Limb (tissue), 2 donors: ENCODE results near the gene FOXI1.
"Not testable (repeated sequence)": the region's sequence is repeated elsewhere in the genome, so short reads cannot be mapped to it uniquely, and the experiment has no call there.

Experiments
- DNase-seq, 2 donors: peaks; one replicate each; pipeline ENCODE4 v3.0.0-alpha.2; 2016; ENCODE audit errors: extremely low spot score in 2 of 2

The FOXI1 gene

DNA sequence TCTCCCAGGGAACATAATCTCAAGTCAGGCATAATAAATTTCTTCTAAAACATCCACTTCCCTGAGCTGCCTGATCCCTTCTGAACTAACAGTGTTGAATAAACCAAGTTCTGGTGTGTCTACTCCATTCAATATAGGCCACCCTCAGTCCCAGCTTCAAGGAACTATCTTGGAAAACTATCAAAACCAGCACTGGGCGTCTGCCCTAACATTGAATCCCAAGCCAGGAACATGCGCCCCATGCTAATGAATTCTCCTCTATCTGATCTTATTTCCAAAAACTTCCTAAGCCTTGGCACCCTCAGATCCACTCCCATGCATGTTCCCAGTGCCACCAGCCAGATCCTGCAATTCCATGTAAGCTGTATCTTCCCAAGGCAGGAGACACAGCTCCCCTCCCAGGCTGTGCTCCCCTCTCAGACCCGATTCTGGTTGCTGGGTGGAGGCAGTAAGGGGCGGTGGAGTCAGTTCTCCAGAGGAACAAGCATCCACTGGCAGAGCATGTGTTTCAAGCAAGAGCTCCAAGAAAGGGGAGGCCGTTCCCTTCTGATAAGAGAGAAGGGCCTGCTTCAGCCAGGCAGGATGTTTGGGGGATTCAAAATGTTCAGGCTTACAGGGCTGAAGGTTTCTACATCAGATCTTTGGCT, 13.1 kb upstream of the FOXI1 start:
- no peak for DNase-seq

DNA sequence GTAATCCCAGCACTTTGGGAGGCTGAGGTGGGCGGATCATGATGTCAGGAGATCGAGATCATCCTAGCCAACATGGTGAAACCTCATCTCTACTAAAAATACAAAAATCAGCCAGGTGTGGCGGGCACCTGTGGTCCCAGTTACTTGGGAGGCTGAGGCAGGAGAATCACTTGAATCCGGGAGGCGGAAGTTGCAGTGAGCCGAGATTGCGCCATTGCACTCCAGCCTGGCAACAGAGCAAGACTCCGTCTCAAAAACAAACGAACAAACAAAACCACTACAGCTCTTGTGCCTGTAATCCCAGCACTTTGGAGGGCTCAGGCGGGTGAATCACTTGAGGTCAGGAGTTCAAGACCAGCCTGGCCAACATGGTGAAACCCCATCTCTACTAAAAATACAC, 11.4 kb upstream of the FOXI1 start:
- DNase-seq: not testable (repeated sequence)

DNA sequence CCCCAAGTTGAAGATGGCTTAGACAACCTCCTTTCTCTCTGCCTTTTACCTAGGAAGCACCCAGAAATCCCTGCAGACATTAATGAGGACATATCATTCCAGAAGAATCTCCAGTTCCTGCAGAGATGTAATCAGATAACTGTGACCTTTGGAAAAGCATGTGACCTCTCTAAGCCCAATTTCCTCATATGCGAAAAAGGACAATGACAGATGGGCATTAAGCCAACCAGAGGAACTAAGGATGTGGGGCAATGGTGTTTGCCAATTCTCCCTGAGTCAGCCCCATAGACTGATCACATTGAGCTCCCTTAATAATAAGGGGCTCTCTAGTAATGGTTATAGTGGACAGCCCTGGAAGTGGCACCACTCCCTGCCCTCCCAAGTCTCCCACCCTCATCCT, 10.1 kb upstream of the FOXI1 start:
- no peak for DNase-seq

DNA sequence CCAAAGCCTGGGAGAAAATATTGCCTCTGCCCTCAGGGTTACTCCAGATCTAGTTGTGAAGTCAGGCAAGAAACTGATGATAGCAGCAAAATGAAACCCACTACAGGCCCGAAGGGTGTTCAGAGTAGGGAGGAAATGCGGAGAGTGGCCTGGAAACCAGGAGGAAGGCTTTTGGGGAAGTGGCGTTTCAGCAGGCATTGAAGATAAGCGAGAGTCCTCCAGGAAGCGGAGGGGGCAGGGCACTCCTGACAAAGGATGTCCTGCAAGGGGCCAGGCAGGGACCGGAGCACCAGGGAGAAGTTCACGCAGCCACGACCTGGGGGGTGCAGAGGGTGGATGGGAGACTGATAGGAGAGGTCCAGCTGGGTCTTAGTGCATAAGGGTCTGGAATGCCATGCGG, 7.8 kb upstream of the FOXI1 start:
- no peak for DNase-seq

DNA sequence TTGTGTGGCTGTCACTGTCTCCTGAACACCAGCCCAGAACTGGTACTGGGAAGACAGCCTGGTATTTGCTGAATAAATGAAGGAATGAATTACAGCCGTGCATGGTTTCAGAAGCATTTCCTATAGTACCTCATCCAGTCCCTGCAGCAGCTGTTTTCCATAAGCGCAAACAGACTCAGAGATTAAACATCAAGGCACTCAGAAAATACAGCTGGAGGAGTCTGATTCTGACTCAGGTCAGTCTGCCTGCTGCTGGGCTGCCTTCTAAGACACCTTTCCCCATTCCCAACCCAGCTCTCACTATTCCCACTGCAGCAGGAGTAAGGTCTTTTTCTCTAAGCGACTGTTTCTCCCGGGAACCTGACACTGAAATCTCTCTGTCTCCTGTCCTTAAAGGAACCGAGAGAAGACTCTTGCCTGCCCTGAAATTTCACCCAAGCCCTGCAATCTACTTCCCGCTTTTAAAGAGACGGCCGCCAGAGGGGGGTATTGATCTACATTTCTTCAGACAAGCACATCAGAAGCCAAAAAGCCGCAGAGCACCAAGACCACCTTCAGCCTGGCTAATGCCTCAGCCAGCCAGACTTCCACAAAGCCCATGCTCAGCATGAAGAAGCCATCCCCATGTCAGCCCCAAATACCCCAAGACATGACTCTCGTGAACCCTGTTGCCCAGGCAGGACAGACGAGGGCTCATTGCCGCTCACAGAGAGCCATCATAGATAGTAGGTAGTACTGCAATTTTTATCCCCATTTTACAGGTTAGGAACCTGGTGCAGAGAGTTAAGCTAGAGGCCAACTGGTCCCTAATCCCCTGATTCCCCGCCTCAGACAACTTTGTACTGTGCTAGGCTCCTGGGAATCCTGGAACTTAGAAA, 5.4 kb upstream of the FOXI1 start:
- peak; percentile 84 to 91 for DNase-seq

DNA sequence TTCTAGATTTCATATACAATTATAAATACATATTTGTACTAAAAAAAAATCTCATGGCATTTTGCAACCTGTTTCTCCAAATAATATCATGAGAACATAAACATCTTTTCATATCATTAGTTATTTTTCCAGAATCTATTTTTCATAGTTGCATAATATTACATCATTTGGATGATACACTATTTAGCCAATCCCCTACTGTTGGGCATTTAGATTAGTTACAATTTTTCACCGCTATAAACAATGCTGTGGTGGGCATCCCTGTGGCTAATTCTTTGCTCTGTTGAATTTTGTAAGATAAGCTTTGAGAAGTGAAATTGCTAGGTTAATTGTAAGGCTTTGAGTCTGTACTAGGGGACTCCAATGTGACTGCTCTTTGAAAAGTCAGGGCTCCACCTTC, 2.2 kb upstream of the FOXI1 start:
- DNase-seq: no peak

DNA sequence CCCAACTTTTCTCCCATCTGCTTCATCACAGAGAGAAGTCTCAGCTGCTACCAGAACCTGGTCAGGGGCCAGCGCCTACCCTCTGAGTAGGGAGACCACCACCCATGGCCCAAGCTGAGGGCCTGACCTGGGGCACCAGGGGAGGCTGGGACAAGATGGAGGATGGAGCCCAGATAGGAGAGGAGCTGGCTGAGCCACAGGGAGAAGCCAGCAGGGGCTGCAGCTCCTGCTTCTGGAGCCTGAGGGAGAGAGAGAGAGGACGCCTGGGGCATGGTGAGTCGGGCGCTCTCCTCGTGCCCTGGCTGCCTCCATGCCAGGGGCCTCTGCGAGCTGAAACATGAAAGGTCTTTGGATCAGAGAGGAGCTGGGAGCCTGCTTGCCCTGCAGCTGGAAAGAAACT, 1.4 kb upstream of the FOXI1 start:
- DNase-seq: peak in 1 of 2 donors; percentile 10

DNA sequence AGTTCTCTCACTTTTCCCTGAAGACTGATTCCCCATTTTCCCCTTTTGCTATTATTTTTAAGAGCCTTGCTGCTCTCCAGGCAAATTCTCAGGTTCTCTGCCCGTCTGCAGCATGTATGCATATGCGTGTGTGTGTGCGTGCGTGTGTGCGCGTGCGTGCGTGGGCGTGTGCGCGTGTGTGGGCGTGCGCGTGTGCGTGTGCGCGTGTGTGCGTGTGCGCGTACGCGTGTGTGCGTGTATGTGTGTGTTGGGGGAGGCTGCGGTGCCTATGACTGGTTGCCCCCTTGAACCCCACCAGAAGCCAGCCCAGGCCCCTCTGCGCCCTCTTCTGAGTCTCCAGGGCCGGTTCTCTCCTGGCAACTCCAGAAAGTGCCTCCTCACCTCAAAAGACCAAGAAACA, 987 bp upstream of the FOXI1 start:
- peak in 1 of 2 donors; percentile 21 for DNase-seq

DNA sequence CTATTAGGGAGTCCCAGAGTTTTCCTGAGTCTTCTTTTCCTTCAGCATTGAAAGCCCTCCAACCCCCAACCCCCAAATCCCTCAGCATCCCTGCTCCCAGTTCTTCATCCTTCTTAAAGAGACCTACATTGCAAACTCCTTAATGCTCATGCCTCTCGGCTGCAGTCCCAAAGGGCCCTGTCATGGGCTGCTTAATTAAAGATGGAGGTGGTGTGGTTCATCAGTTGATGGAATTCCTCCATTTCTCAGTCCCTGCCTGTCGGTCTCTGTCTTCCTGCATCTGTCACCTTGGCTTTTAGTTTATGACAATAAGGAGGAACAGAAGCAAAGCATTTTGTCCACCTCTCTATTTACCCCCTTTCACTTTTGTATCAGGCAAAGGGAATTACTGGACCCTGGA, 2.0 kb downstream of the FOXI1 start:
- no peak for DNase-seq

DNA sequence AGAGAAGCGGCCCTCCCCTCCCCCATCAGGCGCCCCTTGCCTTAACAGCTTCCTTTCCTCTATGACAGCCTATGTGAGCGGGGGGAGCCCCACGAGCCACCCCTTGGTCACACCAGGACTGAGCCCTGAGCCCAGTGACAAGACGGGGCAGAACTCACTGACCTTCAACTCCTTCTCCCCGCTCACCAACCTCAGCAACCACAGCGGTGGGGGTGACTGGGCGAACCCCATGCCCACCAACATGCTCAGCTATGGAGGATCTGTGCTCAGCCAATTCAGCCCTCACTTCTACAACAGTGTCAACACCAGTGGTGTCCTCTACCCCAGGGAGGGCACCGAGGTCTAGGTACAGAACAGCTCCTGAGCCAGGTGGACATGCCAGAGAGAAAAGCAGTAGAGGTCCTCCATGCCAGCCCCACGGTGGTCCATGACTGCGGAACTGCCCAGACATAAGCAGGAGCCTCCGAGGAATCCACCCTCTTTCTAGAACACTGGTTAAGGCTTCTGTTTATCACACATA, 2.6 kb downstream of the FOXI1 start:
- DNase-seq: peak in 1 of 2 donors; percentile 16

DNA sequence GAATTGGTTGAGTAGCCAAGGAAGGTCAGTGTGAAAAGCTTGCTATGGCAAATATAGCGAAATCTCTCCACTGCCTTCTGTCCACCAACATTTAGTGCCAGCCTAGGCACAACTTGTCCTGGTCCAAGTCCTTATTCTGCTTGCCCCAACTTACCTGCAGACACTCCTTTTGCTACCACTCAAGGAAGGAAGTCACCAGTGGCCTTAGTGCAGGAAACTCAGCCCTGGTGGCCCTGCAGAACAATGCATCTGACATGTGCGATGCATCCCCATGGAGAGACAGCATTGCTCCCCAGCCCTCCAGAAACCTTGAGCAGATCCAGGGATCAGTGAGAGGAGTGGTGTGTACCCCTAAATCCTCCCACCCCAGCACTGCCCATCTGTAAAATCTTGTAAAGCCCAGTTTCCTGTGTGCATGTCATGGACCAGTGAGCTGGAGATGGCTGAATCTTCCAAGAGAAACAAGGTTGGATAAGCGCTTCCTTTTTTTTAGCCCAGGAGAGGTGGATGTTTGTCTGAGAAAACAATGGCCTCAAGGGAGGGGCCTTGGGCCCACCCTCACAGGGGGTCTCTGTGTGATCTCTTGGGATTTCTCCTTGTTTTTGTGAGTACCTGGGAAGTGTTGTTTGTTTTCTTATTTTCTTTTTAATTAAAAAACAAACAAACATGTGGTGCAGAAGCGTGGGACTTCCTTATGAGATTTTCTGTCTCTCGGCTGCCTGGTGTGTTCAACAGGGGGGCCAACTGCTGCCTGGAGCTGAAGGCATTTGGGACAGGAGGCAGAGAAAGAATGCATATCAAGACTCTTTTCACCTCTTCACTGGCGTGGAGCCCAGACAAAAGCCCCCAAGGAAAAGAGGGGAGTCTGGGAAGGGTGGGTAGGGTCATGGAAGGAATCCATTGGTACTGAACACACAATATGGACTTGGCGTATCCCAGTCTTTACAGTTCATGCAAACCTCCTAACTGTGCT, 3.6 kb downstream of the FOXI1 start:
- peak in 1 of 2 donors; percentile 29 for DNase-seq

DNA sequence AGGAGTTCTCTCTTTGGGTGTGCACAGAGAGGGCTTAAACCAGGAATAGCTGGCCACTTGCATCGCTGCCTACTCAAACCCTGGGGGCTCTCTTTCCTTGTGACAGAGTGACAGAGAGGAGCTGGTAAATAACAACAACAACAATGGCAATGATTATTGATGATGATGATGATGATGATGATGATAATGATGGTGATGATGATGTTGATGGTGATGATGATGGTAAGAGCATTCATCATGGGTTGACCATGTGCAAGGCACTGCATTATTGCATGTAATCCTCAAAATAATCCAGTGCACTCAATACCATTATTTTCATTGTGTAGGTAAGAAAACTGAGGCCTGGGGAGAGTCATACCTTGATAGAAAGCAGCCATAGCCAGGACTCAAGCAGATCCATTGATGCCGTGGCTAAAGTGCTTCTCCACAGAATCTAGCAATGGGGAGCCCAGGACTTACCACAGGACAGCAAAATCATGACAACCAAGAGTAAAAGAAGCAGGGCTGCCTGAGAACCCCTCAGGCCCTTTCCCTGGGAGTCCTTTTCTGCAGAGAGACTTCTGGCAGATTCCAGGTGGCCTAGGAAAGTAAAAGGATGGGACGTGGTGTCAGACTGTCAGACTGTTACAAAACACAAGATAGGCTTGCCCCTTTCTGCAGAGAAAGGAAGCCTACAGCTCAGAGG, 4.8 kb downstream of the FOXI1 start:
- peak in 1 of 2 donors; percentile 4 for DNase-seq

DNA sequence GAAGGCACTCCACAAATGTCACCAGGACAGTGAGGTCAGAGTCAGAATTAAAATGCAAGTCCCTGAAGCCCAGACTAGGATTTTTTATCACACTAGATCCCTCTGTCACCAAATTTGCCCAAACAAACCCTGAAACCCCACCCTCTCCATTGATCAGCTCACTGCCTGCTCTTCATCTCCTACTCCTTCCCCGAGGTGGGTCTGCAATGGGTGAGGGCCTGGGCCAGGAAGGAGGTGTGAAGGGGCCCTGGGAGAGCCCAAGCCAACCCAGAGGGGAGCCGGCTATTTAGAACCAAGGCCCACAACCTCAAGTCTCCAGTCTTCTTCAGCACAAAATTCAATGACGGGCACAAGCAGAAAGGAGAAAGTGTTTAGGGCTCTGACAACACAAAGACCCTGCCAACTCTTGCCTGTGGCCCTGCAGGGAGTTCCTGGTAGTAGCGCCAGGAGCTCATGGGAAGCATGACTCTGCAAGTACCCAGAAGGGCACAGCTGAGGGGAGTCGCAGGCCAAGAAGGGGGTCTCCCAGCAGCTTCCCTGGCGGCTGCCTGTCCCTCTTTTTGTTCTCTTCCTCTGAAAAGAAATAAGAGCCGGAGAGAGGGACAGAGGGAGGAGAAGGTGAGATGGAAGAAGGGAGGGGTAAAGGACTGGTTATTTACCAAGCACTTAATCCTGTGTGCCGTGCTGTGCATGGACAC, 5.5 kb downstream of the FOXI1 start:
- peak in 1 of 2 donors; percentile 19 for DNase-seq

DNA sequence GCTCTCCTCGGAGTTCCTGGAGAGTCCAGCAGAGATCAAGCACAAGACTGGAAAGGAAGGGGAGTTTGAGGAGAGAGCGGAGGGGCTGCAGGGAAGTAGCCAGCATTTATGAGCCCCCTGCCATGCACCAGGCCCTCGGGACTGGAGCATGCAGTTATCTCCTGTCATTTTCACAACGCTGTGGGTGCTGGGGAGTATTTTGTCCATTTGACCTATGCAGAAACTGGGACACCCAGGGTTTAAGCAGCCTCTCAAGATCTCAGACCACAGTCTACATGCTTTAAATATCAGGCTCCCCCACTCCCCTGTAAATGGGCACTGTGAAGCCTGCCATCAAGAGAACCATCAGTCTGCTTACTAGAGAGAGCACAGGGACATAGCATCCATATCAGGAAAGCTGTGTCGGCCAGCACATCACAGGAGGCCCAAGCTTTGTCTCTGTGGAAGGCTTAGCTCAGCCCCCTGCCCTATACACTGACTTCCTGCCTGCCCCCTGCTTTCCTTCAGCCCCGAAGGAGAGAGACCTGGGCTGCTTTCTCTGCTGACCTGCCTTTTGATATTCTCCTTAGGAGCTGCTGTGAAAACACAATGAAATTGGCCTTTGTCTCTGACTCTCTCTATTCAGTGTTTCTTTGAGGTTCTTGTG, 7.3 kb downstream of the FOXI1 start:
- DNase-seq: peak in 1 of 2 donors; percentile 11

DNA sequence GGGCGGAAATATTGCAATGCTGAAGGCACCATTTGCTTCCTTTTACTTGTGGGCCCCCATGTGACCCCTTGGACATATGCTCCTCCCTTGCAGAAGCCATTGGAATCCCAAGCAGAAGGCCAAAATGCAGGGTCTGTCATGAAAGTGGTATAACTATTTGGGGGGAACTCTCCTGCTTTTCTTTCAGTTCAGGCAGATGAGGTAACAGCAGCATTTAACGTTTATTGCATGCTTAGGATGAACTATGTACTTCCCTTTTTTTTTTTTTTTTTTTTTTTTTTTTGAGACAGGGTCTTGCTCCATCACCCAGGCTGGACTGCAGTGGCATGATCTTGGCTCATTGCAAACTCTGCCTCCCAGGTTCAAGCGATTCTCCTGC, 7.8 kb downstream of the FOXI1 start:
- DNase-seq: no peak

DNA sequence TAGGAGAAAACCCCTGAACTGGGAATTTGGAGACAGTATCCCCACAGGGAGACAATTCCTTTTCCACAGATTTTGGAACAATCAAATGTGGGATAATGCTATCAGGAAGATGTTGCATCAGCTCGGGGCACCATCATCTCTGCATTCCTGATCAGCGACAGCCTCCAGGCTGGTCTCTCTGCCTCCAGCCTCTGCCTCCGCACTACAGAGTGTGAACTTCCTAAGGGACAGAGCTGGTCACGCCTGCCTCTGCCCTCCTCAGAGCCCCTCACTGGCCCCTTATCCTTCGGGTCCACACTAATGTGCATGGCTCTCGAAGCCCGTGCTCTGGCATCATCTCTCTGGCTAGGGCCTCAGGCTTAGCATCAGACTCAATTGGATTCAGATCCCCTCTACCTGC, 8.6 kb downstream of the FOXI1 start:
- DNase-seq: peak in 1 of 2 donors; percentile 8

DNA sequence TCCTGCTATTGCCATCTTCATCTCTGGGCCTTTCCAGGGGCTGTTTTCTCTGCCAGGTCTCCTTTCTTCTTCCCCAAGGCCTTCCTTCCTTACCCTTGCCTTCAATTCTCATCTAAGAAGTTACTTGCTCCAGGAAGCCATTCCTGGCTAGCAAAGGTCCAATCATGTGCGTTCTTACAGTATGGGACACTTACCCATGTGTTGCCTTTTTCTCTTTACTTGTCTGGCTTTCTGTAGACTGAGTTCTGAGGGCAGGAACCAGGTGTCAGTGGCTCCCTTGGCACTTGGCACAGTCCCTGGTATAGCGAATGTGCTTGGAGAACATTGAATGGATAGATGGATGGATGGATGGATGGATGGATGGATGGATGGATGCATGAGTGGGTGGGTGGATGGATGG, 10.2 kb downstream of the FOXI1 start:
- DNase-seq: peak in 1 of 2 donors; percentile 1

DNA sequence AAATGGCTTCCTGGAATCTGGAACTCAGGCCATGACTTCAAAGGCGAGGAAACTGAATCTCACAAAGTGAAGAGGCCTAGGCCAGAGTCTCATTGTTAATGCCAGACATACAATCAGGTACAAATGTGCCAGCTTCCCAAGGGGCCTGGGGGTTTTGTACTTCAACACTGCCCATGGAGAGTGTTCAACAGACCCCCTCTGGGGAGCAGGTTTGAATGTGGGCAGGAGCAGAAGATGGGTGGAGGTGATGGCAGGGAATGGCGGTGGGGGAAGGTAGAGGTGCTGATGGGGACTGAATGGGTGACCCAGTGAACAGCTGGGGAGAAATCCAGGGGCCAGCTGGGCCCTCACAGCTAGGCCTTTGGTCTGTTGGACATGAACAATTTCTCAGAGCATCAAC, 12.0 kb downstream of the FOXI1 start:
- DNase-seq: peak in 1 of 2 donors; percentile 17

DNA sequence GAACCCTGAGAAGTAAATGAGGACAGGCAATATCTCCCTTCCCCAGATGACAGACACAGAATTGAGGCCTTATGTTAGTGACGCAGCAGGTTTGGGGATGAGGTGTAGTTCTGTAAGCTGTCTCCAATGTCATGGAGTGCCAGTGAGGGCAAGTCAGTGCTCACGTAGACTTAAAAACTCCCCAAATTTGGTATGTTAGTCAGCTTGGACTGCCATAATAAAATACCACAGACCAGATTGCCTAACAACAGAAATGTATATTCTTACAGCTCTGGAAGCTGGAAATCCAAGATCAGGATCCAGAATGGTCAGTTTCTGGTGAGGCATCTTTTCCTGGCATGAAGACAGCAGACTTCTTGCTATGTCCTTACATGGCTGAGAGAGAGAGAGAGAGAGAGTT, 14.9 kb downstream of the FOXI1 start:
- DNase-seq: no peak

DNA sequence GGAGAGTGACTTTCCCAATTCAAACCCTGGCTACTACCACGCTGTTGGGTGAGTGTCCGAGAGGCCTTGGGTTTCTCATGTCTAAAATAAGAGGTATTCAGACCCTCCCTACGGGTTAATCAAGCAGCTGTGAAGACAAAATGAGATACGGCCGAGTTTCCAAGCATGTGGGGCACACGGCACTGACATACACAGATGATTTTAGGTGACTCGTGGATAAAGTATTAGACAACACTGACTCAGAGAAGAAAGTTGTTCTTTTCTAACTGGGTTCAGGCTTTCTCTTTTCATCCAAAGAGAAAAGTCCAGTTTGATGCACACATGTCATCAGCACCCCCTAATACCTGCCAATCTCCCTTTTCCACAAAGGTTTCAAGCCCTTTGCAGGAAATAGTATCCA, 15.6 kb downstream of the FOXI1 start:
- no peak for DNase-seq
